Hepatocyte (in vitro differentiated cells): Measurements from ENCODE around the gene APIP. TPM values are rescaled to one million over a fixed set of nuclear protein-coding genes. Genes with fewer than 3 reads are reported as not detected.

Experiments used
- DNase-seq: peaks from one replicate; pipeline ENCODE4 v3.0.0-alpha.2; 2016; ENCODE audit warnings: low spot score
- H2AFZ ChIP-seq: fragments of 200-600 bp; sonication (generic); 2 replicates; pipeline ENCODE4 v1.6.0; 2016; ENCODE audit warnings: antibody characterized with exemption, mild to moderate bottlenecking
- H3K27ac ChIP-seq: fragments of 200-600 bp; sonication (generic); 2 replicates; pipeline ENCODE4 v1.5.1; 2016; ENCODE audit warnings: mild to moderate bottlenecking
- H3K27me3 ChIP-seq: fragments of 200-600 bp; sonication (generic); 2 replicates; pipeline ENCODE4 v1.6.1; 2016
- H3K36me3 ChIP-seq: fragments of 200-600 bp; sonication (generic); replicated peaks from 2 replicates; pipeline ENCODE4 v1.5.1; 2016; ENCODE audit warnings: low read depth; ENCODE audit not compliant: insufficient read depth
- H3K4me1 ChIP-seq: fragments of 200-600 bp; sonication (generic); 2 replicates; pipeline ENCODE4 v1.5.1; 2016; ENCODE audit warnings: mild to moderate bottlenecking, moderate library complexity; ENCODE audit not compliant: insufficient read depth
- H3K4me2 ChIP-seq: fragments of 200-600 bp; sonication (generic); 2 replicates; pipeline ENCODE4 v1.6.0; 2016
- H3K4me3 ChIP-seq: fragments of 200-600 bp; sonication (generic); 2 replicates; pipeline ENCODE4 v1.5.1; 2016; ENCODE audit warnings: mild to moderate bottlenecking
- H3K79me2 ChIP-seq: fragments of 200-600 bp; sonication (generic); 2 replicates; pipeline ENCODE4 v1.6.0; 2017; ENCODE audit warnings: mild to moderate bottlenecking
- H3K9me2 ChIP-seq: fragments of 200-600 bp; sonication (generic); replicated peaks from 2 replicates; pipeline ENCODE4 v1.6.0; 2017; ENCODE audit warnings: mild to moderate bottlenecking; ENCODE audit not compliant: insufficient read depth
- H3K9me3 ChIP-seq: fragments of 200-600 bp; sonication (generic); 2 replicates; pipeline ENCODE4 v1.5.1; 2016; ENCODE audit warnings: low read depth, mild to moderate bottlenecking
- H4K20me1 ChIP-seq: fragments of 200-600 bp; sonication (generic); 2 replicates; pipeline ENCODE4 v1.6.0; 2016; ENCODE audit warnings: mild to moderate bottlenecking; ENCODE audit not compliant: insufficient read depth, poor library complexity, severe bottlenecking
- CTCF ChIP-seq: fragments of 200-600 bp; sonication (generic); IDR thresholded peaks from 2 replicates; pipeline ENCODE4 v1.5.1; 2016; ENCODE audit warnings: antibody characterized with exemption, mild to moderate bottlenecking; ENCODE audit not compliant: poor library complexity
- EZH2 ChIP-seq: fragments of 200-600 bp; sonication (generic); IDR thresholded peaks from 2 replicates; pipeline ENCODE4 v1.6.1; 2016; ENCODE audit warnings: antibody characterized with exemption, mild to moderate bottlenecking, borderline replicate concordance
- EZH2phosphoT487 ChIP-seq: fragments of 200-600 bp; sonication (generic); IDR thresholded peaks from one replicate; pipeline ENCODE4 v1.6.1; 2018; ENCODE audit warnings: antibody characterized with exemption, mild to moderate bottlenecking, low read depth, moderate library complexity; ENCODE audit not compliant: unreplicated experiment, severe bottlenecking
- WGBS: methylation state at CpG from one replicate; pipeline ENCODE4 v1.1.6; 2016; ENCODE audit warnings: low lambda C conversion rate; ENCODE audit errors: missing lambda C conversion rate; 5-methylcytosine and 5-hydroxymethylcytosine counted together
- polyA plus RNA-seq: library from polyadenylated mRNA; unstranded; fragments of >200 nt; fragmentation: Nextera tagmentation; extraction: Ambion mirVana; gene quantifications from 2 replicates; pipeline ENCODE4 v1.2.1, GENCODE V29; 2016
- total RNA-seq: library from RNA; depleted of rRNA; stranded (reverse); fragments of >200 nt; gene quantifications from 2 replicates; pipeline ENCODE4 v1.2.3, GENCODE V29; 2014

The APIP gene
- total and polyA plus RNA-seq, 2 experiments from 2014 or later: 25.9 to 26.8 TPM

- Histone ChIP-seq H3K36me3 (peaks cover 5% of the 10 kb centered on the region), H3K27me3 (no peaks in the 10 kb centered on the region), H3K9me2 (no peaks in the 10 kb centered on the region), H3K4me3 (no peak overlapping the region), H3K27ac (no peak overlapping the region), H3K9me3 (no peaks in the 10 kb centered on the region), H3K4me1 (no peaks in the 10 kb centered on the region), H3K79me2 (peaks cover 41% of the 10 kb centered on the region), H4K20me1 (no peaks in the 10 kb centered on the region), H3K4me2 (no peak overlapping the region), H2AFZ (no peak overlapping the region)
- TF ChIP-seq EZH2phosphoT487: no peak
- TF ChIP-seq CTCF: no peak
- TF ChIP-seq EZH2: no peak
- 95% methylated on average over 6 of the region's 6 CpGs for WGBS
- no peak for DNase-seq
Observed at GRCh38 chr11:34936945-34937629, 20.9 kb upstream of the APIP start.

GRCh38 chr11:34929794-34930763, 13.9 kb upstream of the APIP start:
- H3K9me2 ChIP-seq: no peaks in the 10 kb centered on the region
- TF ChIP-seq EZH2phosphoT487: no peak
- no peak for TF ChIP-seq EZH2
- no peak for TF ChIP-seq CTCF
- H3K4me2 ChIP-seq: peak overlapping the region; percentile 58
- H3K4me1 ChIP-seq: peaks cover 32% of the 10 kb centered on the region
- H3K27me3 ChIP-seq: no peaks in the 10 kb centered on the region
- peak overlapping the region; percentile 68 for H3K27ac ChIP-seq
- H2AFZ ChIP-seq: no peak overlapping the region
- no peak overlapping the region for H3K4me3 ChIP-seq
- H4K20me1 ChIP-seq: peaks cover 14% of the 10 kb centered on the region
- peaks cover 5% of the 10 kb centered on the region for H3K36me3 ChIP-seq
- 70% methylated on average over 11 of the region's 11 CpGs for WGBS
- H3K79me2 ChIP-seq: peaks cover 86% of the 10 kb centered on the region
- DNase-seq: peak; percentile 72
- no peaks in the 10 kb centered on the region for H3K9me3 ChIP-seq

DNA sequence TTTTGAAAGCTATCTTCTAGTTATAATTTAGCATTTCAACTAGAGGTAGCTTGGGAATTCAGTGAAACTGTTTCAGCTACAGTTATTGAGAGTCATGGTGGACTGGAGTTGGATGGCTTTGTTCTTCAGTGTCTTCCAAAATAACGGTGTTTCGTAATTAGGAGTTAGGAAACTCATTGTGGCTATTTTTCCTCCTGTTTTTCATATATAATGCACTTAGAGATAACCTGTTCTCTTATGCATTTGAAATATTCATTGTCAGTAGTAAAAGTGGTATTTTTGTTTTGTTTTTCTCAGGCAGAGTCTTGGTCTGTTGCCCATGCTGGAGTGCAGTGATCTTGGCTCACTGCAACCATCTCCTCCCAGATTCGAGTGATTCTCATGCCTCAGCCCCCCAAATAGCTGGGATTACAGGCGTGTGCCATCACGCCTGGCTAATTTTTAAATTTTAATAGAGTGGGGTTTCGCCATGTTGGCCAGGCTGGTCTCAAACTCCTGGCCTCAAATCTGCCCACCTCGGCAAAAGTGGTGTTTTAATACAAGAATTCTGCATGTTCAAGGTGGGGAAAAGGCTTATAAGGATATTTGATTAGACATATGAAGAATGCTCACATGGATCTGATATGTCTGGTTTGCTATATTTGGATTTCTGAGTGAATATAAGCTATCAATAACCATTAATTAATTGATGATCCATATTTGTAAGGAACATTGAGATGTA, 12.9 kb upstream of the APIP start:
- Histone ChIP-seq H4K20me1 (peaks cover 14% of the 10 kb centered on the region), H3K9me3 (no peaks in the 10 kb centered on the region), H3K4me1 (peaks cover 32% of the 10 kb centered on the region), H3K27me3 (no peaks in the 10 kb centered on the region), H3K79me2 (peaks cover 87% of the 10 kb centered on the region), H3K9me2 (no peaks in the 10 kb centered on the region), H3K4me2 (peak overlapping the region; percentile 58), H2AFZ (no peak overlapping the region), H3K27ac (peak overlapping the region; percentile 68), H3K36me3 (peaks cover 5% of the 10 kb centered on the region), H3K4me3 (no peak overlapping the region)
- no peak for DNase-seq
- no peak for TF ChIP-seq CTCF
- 97% methylated on average over 7 of the region's 7 CpGs for WGBS
